Thyroid gland (tissue), 4 donors: Measurements from ENCODE around the gene LGALS1.

Experiments
- POLR2A ChIP-seq, 2 donors: fragments of 450-650 bp; IDR thresholded peaks; one replicate each; pipeline ENCODE4 v1.6.1; 2017; ENCODE audit warnings: antibody characterized with exemption in 2 of 2, mild to moderate bottlenecking in 2 of 2, moderate library complexity in 1 of 2
- TF ChIP-seq, protein P1 (sequence below), 6 experiments: fragments of 200-600 bp in 3 of 6; fragments of 450-650 bp in 3 of 6; sonication (generic) in 3 of 6; IDR thresholded peaks; one replicate each; pipeline ENCODE4 v1.5.1; 2016 to 2019; ENCODE audit warnings: antibody characterized with exemption in 6 of 6, mild to moderate bottlenecking in 2 of 6, inconsistent platforms in 1 of 6, moderate library complexity in 1 of 6

DNA sequence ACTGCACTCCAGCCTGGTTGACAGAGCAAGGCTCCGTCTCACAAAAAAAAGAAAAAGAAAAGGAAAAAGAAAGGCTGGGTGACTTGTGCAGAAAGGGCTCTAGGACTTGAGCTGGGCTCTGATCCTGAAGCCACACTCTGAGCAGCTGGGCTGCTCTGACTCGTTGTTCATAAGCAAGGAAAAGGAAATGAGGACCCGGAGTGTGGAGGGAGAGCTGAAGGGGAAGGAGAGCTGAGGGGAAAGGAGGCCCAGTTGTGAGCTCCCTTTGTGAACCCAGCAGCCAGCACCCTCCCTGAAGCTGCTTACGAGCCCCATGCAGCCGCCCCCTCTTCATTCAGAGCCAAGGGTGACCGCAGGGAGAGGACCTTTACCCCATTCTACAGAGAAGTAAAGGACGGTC, 48.3 kb upstream of the LGALS1 start:
- TF ChIP-seq, protein P1, sequence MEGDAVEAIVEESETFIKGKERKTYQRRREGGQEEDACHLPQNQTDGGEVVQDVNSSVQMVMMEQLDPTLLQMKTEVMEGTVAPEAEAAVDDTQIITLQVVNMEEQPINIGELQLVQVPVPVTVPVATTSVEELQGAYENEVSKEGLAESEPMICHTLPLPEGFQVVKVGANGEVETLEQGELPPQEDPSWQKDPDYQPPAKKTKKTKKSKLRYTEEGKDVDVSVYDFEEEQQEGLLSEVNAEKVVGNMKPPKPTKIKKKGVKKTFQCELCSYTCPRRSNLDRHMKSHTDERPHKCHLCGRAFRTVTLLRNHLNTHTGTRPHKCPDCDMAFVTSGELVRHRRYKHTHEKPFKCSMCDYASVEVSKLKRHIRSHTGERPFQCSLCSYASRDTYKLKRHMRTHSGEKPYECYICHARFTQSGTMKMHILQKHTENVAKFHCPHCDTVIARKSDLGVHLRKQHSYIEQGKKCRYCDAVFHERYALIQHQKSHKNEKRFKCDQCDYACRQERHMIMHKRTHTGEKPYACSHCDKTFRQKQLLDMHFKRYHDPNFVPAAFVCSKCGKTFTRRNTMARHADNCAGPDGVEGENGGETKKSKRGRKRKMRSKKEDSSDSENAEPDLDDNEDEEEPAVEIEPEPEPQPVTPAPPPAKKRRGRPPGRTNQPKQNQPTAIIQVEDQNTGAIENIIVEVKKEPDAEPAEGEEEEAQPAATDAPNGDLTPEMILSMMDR (IDR thresholded peaks at IDR 0.05) = no peak
- TF ChIP-seq POLR2A (IDR thresholded peaks at IDR 0.05) = no peak
